ENCODE results near the gene OR2L13.
"Not testable (repeated sequence)": the region's sequence is repeated elsewhere in the genome, so short reads cannot be mapped to it uniquely, and the experiment has no call there.

The OR2L13 gene

DNA sequence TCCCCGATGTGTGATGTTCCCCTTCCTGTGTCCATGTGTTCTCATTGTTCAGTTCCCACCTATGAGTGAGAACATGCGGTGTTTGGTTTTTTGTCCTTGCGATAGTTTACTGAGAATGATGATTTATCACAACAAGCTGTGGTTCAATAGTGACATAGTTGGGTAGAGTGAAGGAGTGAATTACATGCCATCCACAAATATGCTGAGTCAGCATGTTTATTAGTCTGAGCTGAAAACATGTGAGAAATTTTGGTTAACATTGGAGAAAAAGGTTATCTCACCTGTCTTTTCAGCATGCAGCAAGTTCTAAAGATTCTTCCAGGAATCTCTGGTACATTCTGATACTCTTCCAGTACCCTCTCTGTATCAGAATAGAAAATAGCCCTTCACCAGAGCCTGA, 29.4 kb upstream of the OR2L13 start:
- H3K4me3 ChIP-seq (ENCODE audit: control insufficient read depth, low read depth, low read length) = no peak overlapping the region
- no peak for TF ChIP-seq CTCF (conservative IDR thresholded peaks at IDR 0.05; ENCODE audit: control insufficient read depth, insufficient read depth, low read depth, low read length)
- no peak for DNase-seq (ENCODE audit: low read depth)

- not testable (repeated sequence) for H3K4me3 ChIP-seq (ENCODE audit: control insufficient read depth, low read depth, low read length); DNase-seq (ENCODE audit: low read depth)
Measured at GRCh38 chr1:248083864-248084263, 11.1 kb upstream of the OR2L13 start.

DNA sequence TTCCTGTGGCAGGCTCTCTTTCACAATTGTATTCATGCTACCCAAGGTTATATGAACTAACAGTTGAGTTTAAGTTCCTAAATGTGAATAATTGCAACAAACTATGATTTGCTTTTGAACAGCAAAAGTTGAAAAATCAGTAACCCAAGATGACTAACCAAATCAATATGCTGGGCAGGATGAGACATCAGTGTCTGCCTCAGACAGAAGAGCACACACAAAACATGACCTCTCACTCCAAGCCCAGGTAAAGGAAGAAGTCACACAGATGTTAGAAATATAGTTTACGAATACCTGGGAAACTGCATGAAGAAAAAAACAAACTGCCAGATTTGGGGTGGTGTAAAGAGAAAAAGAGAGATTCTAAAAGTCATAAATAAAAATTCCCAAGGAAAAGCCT, 3.5 kb downstream of the OR2L13 start:
- DNase-seq (ENCODE audit: low read depth) = no peak
- no peak for TF ChIP-seq CTCF (conservative IDR thresholded peaks at IDR 0.05; ENCODE audit: control insufficient read depth, insufficient read depth, low read depth, low read length)

DNA sequence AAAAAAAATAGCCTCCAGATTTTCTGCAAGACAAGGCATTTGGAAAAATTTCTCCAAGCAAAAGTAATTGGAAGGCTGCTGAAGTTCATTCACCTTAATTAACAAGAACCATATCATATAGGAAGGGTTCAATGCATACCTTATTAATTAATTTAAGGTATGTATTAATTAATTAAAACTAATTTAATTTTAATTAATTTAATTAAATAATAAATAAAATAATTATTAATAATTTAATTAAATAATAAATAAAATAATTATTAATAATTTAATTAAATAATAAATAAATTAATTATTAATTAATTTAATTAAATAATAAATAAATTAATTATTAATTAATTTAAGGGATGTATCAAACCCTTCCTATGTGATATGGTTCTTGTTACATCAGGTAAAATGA, 7.9 kb downstream of the OR2L13 start:
- H3K4me3 ChIP-seq (ENCODE audit: control insufficient read depth, low read depth, low read length) = no peak overlapping the region
- no peak for DNase-seq (ENCODE audit: low read depth)
- TF ChIP-seq CTCF (conservative IDR thresholded peaks at IDR 0.05; ENCODE audit: control insufficient read depth, insufficient read depth, low read depth, low read length) = no peak

More for the DNA sequence above, 3.5 kb downstream of the OR2L13 start:
- no peak overlapping the region for H3K4me3 ChIP-seq (ENCODE audit: control insufficient read depth, low read depth, low read length)

- DNase-seq (ENCODE audit: low read depth) = no peak
- no peak for TF ChIP-seq CTCF (conservative IDR thresholded peaks at IDR 0.05; ENCODE audit: control insufficient read depth, insufficient read depth, low read depth, low read length)
- no peak overlapping the region for H3K4me3 ChIP-seq (ENCODE audit: control insufficient read depth, low read depth, low read length)
Measured at GRCh38 chr1:248111157-248111556, 16.2 kb downstream of the OR2L13 start.

- no peak for TF ChIP-seq CTCF (conservative IDR thresholded peaks at IDR 0.05; ENCODE audit: control insufficient read depth, insufficient read depth, low read depth, low read length)
- DNase-seq (ENCODE audit: low read depth) = peak; percentile 5
- H3K4me3 ChIP-seq (ENCODE audit: control insufficient read depth, low read depth, low read length) = no peak overlapping the region
Measured at GRCh38 chr1:248114890-248115289, 19.9 kb downstream of the OR2L13 start.

DNA sequence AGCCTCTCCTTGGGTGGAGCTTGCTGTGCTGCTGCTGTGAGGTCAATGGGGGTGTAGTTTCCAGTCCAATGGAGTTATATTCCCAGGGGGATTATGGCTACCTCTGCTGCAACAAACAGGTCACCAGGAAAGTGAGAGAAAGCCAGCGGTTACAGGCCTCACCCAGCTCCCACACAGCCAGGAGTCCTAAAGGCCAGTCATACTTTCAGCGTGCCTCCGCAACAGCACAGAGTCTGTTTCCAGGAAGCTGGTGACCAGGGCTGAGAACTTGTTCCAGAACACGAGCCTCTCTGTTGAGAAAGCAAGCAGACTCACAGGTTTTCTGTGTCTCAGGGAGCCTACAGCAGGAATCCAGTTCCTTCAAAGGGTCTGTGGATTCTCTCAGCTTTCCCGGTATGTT, 32.7 kb downstream of the OR2L13 start:
- TF ChIP-seq CTCF (conservative IDR thresholded peaks at IDR 0.05; ENCODE audit: control insufficient read depth, insufficient read depth, low read depth, low read length) = no peak
- no peak overlapping the region for H3K4me3 ChIP-seq (ENCODE audit: control insufficient read depth, low read depth, low read length)
- DNase-seq (ENCODE audit: low read depth) = no peak

All from fibroblast of mammary gland (primary cell).